Esophagus squamous epithelium (tissue), 5 donors: Measurements from ENCODE around the gene TMEM37. TPM values are rescaled to one million over a fixed set of nuclear protein-coding genes. Genes with fewer than 3 reads are reported as not detected.

Experiments
- DNase-seq: peaks from one replicate; lab custom pipeline; 2025; lab: John Stamatoyannopoulos, UW
- H3K27ac ChIP-seq, 4 donors: fragments of 200-600 bp; sonication (generic); one replicate each; pipeline ENCODE4 v1.5.1; 2016 to 2019; ENCODE audit warnings: mild to moderate bottlenecking in 1 of 4
- H3K27me3 ChIP-seq, 4 donors: fragments of 200-600 bp; sonication (generic); 1 replicate in 3 of 4; 2 replicates in 1 of 4; pipeline versions ENCODE4 v1.5.1 to v1.6.0; 2017 to 2021; ENCODE audit warnings: antibody characterized with exemption in 1 of 4
- H3K36me3 ChIP-seq, 3 donors: fragments of 200-600 bp; sonication (generic); one replicate each; pipeline ENCODE4 v1.5.1; 2016 to 2019
- H3K4me1 ChIP-seq, 3 donors: fragments of 200-600 bp; sonication (generic); one replicate each; pipeline ENCODE4 v1.5.1; 2017 to 2019
- H3K4me3 ChIP-seq, 4 donors: fragments of 200-600 bp; sonication (generic); 1 replicate in 3 of 4; 2 replicates in 1 of 4; pipeline ENCODE4 v1.5.1; 2016 to 2019; ENCODE audit warnings: mild to moderate bottlenecking in 2 of 4, moderate library complexity in 1 of 4
- H3K9me3 ChIP-seq, 3 donors: fragments of 200-600 bp; sonication (generic); one replicate each; pipeline ENCODE4 v1.5.1; 2016 to 2019
- POLR2A ChIP-seq, 4 donors: fragments of 450-650 bp; IDR thresholded peaks; one replicate each; pipeline ENCODE4 v1.6.1; 2017; ENCODE audit warnings: antibody characterized with exemption in 4 of 4, mild to moderate bottlenecking in 4 of 4, moderate library complexity in 3 of 4
- WGBS, 2 donors: methylation state at CpG; one replicate each; pipeline ENCODE4 v1.1.5; 2018; 5-methylcytosine and 5-hydroxymethylcytosine counted together
- intact Hi-C: fragments of 100-400 bp; cut with DNase I; formaldehyde crosslinking; loops from one replicate; pipeline ENCODE4 v1.15.0; 2022
- total RNA-seq, 4 donors: library from RNA; depleted of rRNA; stranded (reverse); fragments of >200 nt; gene quantifications; one replicate each; pipeline ENCODE4 v1.1.0, GENCODE V29; 2016
- TF ChIP-seq, protein P1 (sequence below), 6 experiments: fragments of 450-650 bp in 4 of 6; fragments of 200-600 bp in 2 of 6; sonication (generic) in 2 of 6; IDR thresholded peaks; one replicate each; pipeline ENCODE4 v1.5.1; 2016 to 2019; ENCODE audit warnings: antibody characterized with exemption in 6 of 6, mild to moderate bottlenecking in 4 of 6, moderate library complexity in 4 of 6
- donor health status: DM: yes; HTN: yes; CAD: no.

TMEM37 gene
- total RNA-seq, 4 donors from 2014 or later, result 2.6 to 11.4 (median 3.8) TPM

DNA sequence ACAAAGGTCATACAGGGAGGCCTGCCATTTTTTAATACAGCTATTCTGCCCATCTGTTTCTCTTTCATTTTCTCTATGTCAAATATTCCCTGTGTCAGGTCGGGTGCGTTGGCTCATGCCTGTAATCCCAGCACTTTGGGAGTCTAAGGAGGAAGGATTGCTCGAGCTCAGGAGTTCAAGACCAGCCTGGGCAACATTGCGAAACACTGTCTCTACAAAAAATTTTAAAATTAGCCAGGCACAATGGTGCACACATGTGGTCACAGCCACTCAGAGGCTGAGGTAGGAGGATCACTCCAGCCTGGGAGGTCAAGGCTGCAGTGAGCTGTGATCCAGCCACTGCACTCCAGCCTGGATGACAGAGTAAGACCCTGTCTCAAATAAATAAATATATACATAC is 34.7 kb downstream of the TMEM37 start:
- DNase-seq, result no peak
- no peaks in the 10 kb centered on the region for H3K4me1 ChIP-seq
- no peak for TF ChIP-seq POLR2A (IDR thresholded peaks at IDR 0.05)
- TF ChIP-seq, protein P1, sequence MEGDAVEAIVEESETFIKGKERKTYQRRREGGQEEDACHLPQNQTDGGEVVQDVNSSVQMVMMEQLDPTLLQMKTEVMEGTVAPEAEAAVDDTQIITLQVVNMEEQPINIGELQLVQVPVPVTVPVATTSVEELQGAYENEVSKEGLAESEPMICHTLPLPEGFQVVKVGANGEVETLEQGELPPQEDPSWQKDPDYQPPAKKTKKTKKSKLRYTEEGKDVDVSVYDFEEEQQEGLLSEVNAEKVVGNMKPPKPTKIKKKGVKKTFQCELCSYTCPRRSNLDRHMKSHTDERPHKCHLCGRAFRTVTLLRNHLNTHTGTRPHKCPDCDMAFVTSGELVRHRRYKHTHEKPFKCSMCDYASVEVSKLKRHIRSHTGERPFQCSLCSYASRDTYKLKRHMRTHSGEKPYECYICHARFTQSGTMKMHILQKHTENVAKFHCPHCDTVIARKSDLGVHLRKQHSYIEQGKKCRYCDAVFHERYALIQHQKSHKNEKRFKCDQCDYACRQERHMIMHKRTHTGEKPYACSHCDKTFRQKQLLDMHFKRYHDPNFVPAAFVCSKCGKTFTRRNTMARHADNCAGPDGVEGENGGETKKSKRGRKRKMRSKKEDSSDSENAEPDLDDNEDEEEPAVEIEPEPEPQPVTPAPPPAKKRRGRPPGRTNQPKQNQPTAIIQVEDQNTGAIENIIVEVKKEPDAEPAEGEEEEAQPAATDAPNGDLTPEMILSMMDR (IDR thresholded peaks at IDR 0.05), result no peak
- H3K9me3 ChIP-seq, result no peaks in the 10 kb centered on the region
- no peaks in the 10 kb centered on the region for H3K27me3 ChIP-seq
- H3K36me3 ChIP-seq, result no peaks in the 10 kb centered on the region
- no peak overlapping the region for H3K27ac ChIP-seq
- H3K4me3 ChIP-seq, result no peak overlapping the region
- WGBS, 2 donors, result 74 to 79% methylated on average over 4 of the region's 4 CpGs
- intact Hi-C loops, result no loop called here

DNA sequence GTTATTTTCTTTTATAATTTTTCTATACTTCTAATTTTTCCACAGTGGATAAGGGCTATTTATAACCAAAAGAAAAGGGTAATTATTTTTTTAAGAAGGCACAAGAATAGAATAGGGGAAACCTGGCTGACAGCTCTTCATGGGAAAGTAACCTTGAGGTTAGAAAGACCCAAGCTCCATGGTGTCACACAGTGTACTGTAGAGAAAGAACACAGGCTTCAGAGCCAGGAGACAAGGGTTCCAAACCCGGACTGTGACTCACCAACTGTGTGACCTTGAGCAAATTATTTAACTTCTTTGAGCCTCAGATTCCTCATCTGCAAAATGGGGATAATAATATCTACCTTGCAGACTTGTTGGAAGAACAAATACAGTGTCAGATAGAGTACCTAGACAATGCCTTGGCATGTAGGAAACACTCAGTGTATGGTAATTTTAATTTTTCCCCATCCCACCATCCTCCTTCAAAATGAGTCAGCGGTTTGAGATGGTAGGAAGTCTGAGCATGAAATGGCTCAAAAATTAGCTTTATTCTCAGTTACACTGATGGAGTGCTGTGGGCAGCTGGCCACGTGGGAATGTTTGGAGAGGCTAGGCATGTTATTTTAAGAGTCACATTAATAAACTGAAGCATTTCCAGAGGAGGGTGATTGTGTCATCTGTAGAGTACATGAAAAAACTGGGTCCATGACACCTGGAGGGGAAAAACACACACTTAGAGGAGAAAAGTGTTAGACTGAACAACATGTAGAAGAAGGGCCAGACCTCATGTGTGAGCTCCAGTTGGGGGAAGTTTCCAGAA is 36.7 kb downstream of the TMEM37 start:
- TF ChIP-seq POLR2A (IDR thresholded peaks at IDR 0.05), result no peak
- TF ChIP-seq, protein P1 (IDR thresholded peaks at IDR 0.05), result no peak
- H3K4me3 ChIP-seq, result no peak overlapping the region
- no peaks in the 10 kb centered on the region for H3K4me1 ChIP-seq
- 38 to 42% methylated on average over 3 of the region's 3 CpGs for WGBS, 2 donors
- no peaks in the 10 kb centered on the region for H3K27me3 ChIP-seq
- no peaks in the 10 kb centered on the region for H3K9me3 ChIP-seq
- intact Hi-C loops, result no loop called here
- no peak for DNase-seq
- no peaks in the 10 kb centered on the region for H3K36me3 ChIP-seq
- H3K27ac ChIP-seq, result no peak overlapping the region

DNA sequence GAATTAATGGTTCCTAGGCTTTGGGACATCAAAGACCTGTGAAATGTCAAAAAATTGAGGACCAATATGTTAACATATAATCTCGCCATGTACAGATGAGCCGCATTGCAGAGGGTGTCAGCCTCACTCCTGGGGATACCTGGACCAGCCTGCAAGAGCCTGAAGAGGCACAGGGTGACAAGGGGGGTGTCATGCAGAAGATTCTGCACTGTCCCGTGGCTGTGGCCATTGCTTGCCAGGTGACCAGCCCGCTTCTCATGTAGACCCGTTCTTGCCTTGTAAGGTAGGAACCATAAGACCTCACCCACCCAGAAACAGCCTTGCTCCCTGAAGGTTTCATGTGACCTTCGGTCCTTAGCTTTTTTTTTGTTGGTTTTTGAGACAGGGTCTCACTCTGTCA is 37.5 kb downstream of the TMEM37 start:
- Histone ChIP-seq H3K36me3 (no peaks in the 10 kb centered on the region), H3K27me3 (no peaks in the 10 kb centered on the region), H3K9me3 (no peaks in the 10 kb centered on the region), H3K4me3 (no peak overlapping the region), H3K27ac (no peak overlapping the region), H3K4me1 (no peaks in the 10 kb centered on the region)
- 83 to 93% methylated on average over 6 of the region's 6 CpGs for WGBS, 2 donors
- intact Hi-C loops, result no loop called here
- no peak for DNase-seq
- TF ChIP-seq, protein P1 (IDR thresholded peaks at IDR 0.05), result no peak
- no peak for TF ChIP-seq POLR2A (IDR thresholded peaks at IDR 0.05)

DNA sequence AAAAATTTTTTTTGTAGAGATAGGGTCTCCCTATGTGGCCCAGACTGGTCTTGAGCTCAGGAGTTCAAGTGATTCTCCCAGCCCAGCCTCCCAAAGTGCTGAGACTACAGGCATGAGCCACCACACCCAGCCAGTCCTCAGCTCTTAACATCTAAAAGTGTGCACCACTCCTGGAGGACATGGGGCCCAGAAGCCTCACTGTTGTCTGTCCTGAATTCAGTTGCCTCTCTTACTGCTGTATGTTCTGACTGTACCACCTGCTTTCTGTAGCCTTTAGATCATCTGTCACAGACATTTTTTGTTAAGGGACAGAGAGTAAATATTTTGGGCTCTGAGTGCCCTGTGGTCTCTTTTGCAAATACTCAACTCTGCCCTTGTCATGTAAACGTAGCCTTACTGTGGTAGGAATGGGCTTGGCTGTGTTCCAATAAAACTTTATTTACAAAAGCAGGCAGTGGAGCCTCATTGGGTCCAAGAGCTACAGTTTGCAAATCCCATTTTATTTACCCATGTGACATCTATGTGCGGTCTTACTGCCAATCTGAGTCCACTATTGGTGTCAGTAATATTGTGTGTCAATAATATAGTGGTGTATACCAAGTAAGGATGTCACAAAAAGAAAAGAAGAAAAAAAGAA is 38.1 kb downstream of the TMEM37 start:
- DNase-seq, result no peak
- no peak for TF ChIP-seq POLR2A (IDR thresholded peaks at IDR 0.05)
- TF ChIP-seq, protein P1 (IDR thresholded peaks at IDR 0.05), result no peak
- WGBS, 2 donors, result 15 to 36% methylated on average over 2 of the region's 2 CpGs
- Histone ChIP-seq H3K4me3 (no peak overlapping the region), H3K9me3 (no peaks in the 10 kb centered on the region), H3K4me1 (no peaks in the 10 kb centered on the region), H3K27ac (no peak overlapping the region), H3K36me3 (no peaks in the 10 kb centered on the region), H3K27me3 (no peaks in the 10 kb centered on the region)
- intact Hi-C loops, result loop anchor here (10.0 kb wide), 1 partner anchor 585 kb away; no protein-coding TSS in a partner anchor

DNA sequence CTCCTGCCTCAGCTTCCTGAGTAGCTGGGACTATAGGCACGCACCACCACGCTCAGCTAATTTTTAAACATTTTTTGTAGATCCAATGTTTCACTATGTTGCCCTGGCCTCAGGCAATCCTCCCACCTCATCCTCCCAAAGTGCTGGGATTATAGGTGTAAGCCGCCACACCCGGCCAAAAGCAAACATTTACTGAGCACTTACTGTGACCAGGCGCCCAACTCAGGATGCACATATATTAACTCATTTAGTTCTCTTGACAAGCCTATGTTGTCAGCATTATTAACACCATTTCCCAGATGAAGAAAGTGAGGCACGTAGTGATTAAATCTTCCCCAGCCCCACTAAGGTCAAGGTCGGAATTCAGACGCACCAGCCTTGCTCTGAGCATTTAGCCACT is 41.1 kb downstream of the TMEM37 start:
- 71 to 73% methylated on average over 8 of the region's 8 CpGs for WGBS, 2 donors
- DNase-seq, result no peak
- Histone ChIP-seq H3K4me3 (no peak overlapping the region), H3K27me3 (peaks cover 0 to 15% (median 0%) of the 10 kb centered on the region in 4 donors), H3K27ac (no peak overlapping the region), H3K9me3 (no peaks in the 10 kb centered on the region), H3K36me3 (no peaks in the 10 kb centered on the region), H3K4me1 (peaks cover 0 to 5% (median 0%) of the 10 kb centered on the region in 3 donors)
- intact Hi-C loops, result loop anchor here (10.0 kb wide), 1 partner anchor 588 kb away; no protein-coding TSS in a partner anchor
- no peak for TF ChIP-seq POLR2A (IDR thresholded peaks at IDR 0.05)
- TF ChIP-seq, protein P1 (IDR thresholded peaks at IDR 0.05), result no peak
